Measurements from ENCODE around the gene IGSF9.

- no peak for TF ChIP-seq CTCF (conservative IDR thresholded peaks at IDR 0.05; ENCODE audit: low read depth, low read length)
- TF ChIP-seq EZH2 (IDR thresholded peaks at IDR 0.05; ENCODE audit: borderline replicate concordance, low read depth, low read length, poor library complexity, severe bottlenecking) = no peak
Observed at GRCh38 chr1:159924791-159925718, 20.4 kb downstream of the IGSF9 start, which contains the start of gene TAGLN2.
